GM12892 (cell line): ENCODE measurements around the gene AURKAIP1.

Experiments used
- POLR2A ChIP-seq: IDR thresholded peaks from 2 replicates; pipeline ENCODE4 v1.6.1; 2011; ENCODE audit warnings: low read depth, low read length, control low read depth
- POLR2AphosphoS5 ChIP-seq: IDR thresholded peaks from 2 replicates; pipeline ENCODE4 v1.6.1; 2011; ENCODE audit warnings: low read depth, low read length, control low read depth
- TAF1 ChIP-seq: IDR thresholded peaks from 2 replicates; pipeline ENCODE4 v1.6.1; 2011; ENCODE audit warnings: low read depth, mild to moderate bottlenecking, control low read depth, low read length, borderline replicate concordance

GRCh38 chr1:1399187-1399871, 24.3 kb upstream of the AURKAIP1 start, which contains the start of gene CCNL2:
- TF ChIP-seq TAF1: peak; percentile 27; the same call in 1 of the 2 replicates
- peak; percentile 83 for TF ChIP-seq POLR2AphosphoS5
- peak; percentile 90 for TF ChIP-seq POLR2A
